Chondrocyte (in vitro differentiated cells): ENCODE results near the gene MARCHF9. TPM values are rescaled to one million over a fixed set of nuclear protein-coding genes. Genes with fewer than 3 reads are reported as not detected.
A peak's percentile ranks its signal among the peaks of the same experiment; 100 is the strongest.

ENCODE experiments used
- DNase-seq: peaks from one replicate; pipeline ENCODE4 v3.0.0; 2021; ENCODE audit warnings: mixed read lengths, low spot score
- H3K27ac Mint-ChIP-seq: one replicate; pipeline ENCODE4 v1.8.0; 2021; ENCODE audit warnings: mild to moderate bottlenecking, moderate library complexity, mixed read lengths; ENCODE audit not compliant: unreplicated experiment
- H3K27me3 Mint-ChIP-seq: 2 replicates; pipeline ENCODE4 v1.8.0; 2021; ENCODE audit warnings: low read depth, mixed read lengths
- H3K36me3 Mint-ChIP-seq: 2 replicates; pipeline ENCODE4 v1.8.0; 2021; ENCODE audit warnings: low read depth, mixed read lengths
- H3K4me1 Mint-ChIP-seq: 2 replicates; pipeline ENCODE4 v1.8.0; 2021; ENCODE audit warnings: low read depth, mild to moderate bottlenecking, mixed read lengths
- H3K4me3 Mint-ChIP-seq: one replicate; pipeline ENCODE4 v1.8.0; 2021; ENCODE audit warnings: mild to moderate bottlenecking, moderate library complexity, mixed read lengths; ENCODE audit not compliant: unreplicated experiment
- H3K9me3 Mint-ChIP-seq: 2 replicates; pipeline ENCODE4 v1.8.0; 2021; ENCODE audit warnings: low read depth, mixed read lengths
- CTCF ChIP-seq: fragments of 200-600 bp; sonication (generic); IDR thresholded peaks from 2 replicates; pipeline ENCODE4 v1.5.0; 2021; ENCODE audit warnings: antibody characterized with exemption, mild to moderate bottlenecking, moderate library complexity
- total RNA-seq: library from RNA; stranded (reverse); gene quantifications from 3 replicates; pipeline ENCODE4 v1.2.1, GENCODE V29; 2021

MARCHF9 gene
- total RNA-seq, 1 donor from 2014 or later = 21.8 TPM

- H3K36me3 Mint-ChIP-seq = peaks cover 13% of the 10 kb centered on the region
- DNase-seq = no peak
- H3K4me3 Mint-ChIP-seq = no peak overlapping the region
- peaks cover 16% of the 10 kb centered on the region for H3K4me1 Mint-ChIP-seq
- peak overlapping the region; percentile 28 for H3K27ac Mint-ChIP-seq
- H3K9me3 Mint-ChIP-seq = no peaks in the 10 kb centered on the region
- TF ChIP-seq CTCF = no peak
- H3K27me3 Mint-ChIP-seq = no peaks in the 10 kb centered on the region
Measured at GRCh38 chr12:57780284-57780897, 25.5 kb downstream of the MARCHF9 start.

GRCh38 chr12:57781244-57781643 lies 26.3 kb downstream of the MARCHF9 start:
- Mint-ChIP-seq H3K36me3 (peaks cover 9% of the 10 kb centered on the region), H3K4me1 (peaks cover 16% of the 10 kb centered on the region), H3K4me3 (no peak overlapping the region), H3K9me3 (no peaks in the 10 kb centered on the region), H3K27ac (peak overlapping the region; percentile 45), H3K27me3 (no peaks in the 10 kb centered on the region)
- DNase-seq = no peak
- TF ChIP-seq CTCF = no peak

- H3K27ac Mint-ChIP-seq = no peak overlapping the region
- no peaks in the 10 kb centered on the region for H3K9me3 Mint-ChIP-seq
- peaks cover 16% of the 10 kb centered on the region for H3K4me1 Mint-ChIP-seq
- peaks cover 11% of the 10 kb centered on the region for H3K36me3 Mint-ChIP-seq
- no peak for DNase-seq
- no peaks in the 10 kb centered on the region for H3K27me3 Mint-ChIP-seq
- H3K4me3 Mint-ChIP-seq = no peak overlapping the region
- no peak for TF ChIP-seq CTCF
Measured at GRCh38 chr12:57781801-57782200, 26.9 kb downstream of the MARCHF9 start.

- Mint-ChIP-seq H3K27me3 (no peaks in the 10 kb centered on the region), H3K9me3 (no peaks in the 10 kb centered on the region), H3K27ac (peak overlapping the region; percentile 92), H3K4me1 (peaks cover 16% of the 10 kb centered on the region), H3K36me3 (peaks cover 10% of the 10 kb centered on the region), H3K4me3 (peak overlapping the region; percentile 99)
- DNase-seq = no peak
- no peak for TF ChIP-seq CTCF
Measured at GRCh38 chr12:57782243-57782607, 27.3 kb downstream of the MARCHF9 start.

- Mint-ChIP-seq H3K9me3 (no peaks in the 10 kb centered on the region), H3K36me3 (peaks cover 12% of the 10 kb centered on the region), H3K27me3 (no peaks in the 10 kb centered on the region), H3K27ac (peak within 1 kb of the TSS; percentile 92), H3K4me1 (peaks cover 16% of the 10 kb centered on the region), H3K4me3 (peak within 1 kb of the TSS; percentile 99)
- DNase-seq = peak; percentile 97
- peak; percentile 96 for TF ChIP-seq CTCF
Measured at GRCh38 chr12:57782608-57783465, 27.9 kb downstream of the MARCHF9 start, which contains the start of gene TSFM. TSFM (plus strand) TSS chr12:57782787; CDS start chr12:57782802, 15 bp downstream.
